ENCODE data around the gene ETV6.

ETV6 gene

GRCh38 chr12:11641522-11641921, 8.0 kb upstream of the ETV6 start:
- DNase-seq (ENCODE audit: low read depth), result no peak
- in situ Hi-C loops (cut with HindIII; ENCODE audit: low sequenced_read_pairs), result no loop called here
- TF ChIP-seq, protein P1, sequence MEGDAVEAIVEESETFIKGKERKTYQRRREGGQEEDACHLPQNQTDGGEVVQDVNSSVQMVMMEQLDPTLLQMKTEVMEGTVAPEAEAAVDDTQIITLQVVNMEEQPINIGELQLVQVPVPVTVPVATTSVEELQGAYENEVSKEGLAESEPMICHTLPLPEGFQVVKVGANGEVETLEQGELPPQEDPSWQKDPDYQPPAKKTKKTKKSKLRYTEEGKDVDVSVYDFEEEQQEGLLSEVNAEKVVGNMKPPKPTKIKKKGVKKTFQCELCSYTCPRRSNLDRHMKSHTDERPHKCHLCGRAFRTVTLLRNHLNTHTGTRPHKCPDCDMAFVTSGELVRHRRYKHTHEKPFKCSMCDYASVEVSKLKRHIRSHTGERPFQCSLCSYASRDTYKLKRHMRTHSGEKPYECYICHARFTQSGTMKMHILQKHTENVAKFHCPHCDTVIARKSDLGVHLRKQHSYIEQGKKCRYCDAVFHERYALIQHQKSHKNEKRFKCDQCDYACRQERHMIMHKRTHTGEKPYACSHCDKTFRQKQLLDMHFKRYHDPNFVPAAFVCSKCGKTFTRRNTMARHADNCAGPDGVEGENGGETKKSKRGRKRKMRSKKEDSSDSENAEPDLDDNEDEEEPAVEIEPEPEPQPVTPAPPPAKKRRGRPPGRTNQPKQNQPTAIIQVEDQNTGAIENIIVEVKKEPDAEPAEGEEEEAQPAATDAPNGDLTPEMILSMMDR (IDR thresholded peaks at IDR 0.05; ENCODE audit: low read depth, low read length, missing control alignments), result no peak
- no peak overlapping the region for H3K4me3 ChIP-seq (ENCODE audit: low read depth, low read length)

- in situ Hi-C loops (cut with HindIII; ENCODE audit: low sequenced_read_pairs), result no loop called here
- H3K4me3 ChIP-seq (ENCODE audit: low read depth, low read length), result no peak overlapping the region
- TF ChIP-seq, protein P1 (IDR thresholded peaks at IDR 0.05; ENCODE audit: low read depth, low read length, missing control alignments), result no peak
- DNase-seq (ENCODE audit: low read depth), result no peak
Observed at GRCh38 chr12:11642785-11643184, 6.7 kb upstream of the ETV6 start.

GRCh38 chr12:11645391-11645790, 4.1 kb upstream of the ETV6 start:
- no peak for DNase-seq (ENCODE audit: low read depth)
- TF ChIP-seq, protein P1 (IDR thresholded peaks at IDR 0.05; ENCODE audit: low read depth, low read length, missing control alignments), result no peak
- in situ Hi-C loops (cut with HindIII; ENCODE audit: low sequenced_read_pairs), result no loop called here
- H3K4me3 ChIP-seq (ENCODE audit: low read depth, low read length), result no peak overlapping the region

DNA sequence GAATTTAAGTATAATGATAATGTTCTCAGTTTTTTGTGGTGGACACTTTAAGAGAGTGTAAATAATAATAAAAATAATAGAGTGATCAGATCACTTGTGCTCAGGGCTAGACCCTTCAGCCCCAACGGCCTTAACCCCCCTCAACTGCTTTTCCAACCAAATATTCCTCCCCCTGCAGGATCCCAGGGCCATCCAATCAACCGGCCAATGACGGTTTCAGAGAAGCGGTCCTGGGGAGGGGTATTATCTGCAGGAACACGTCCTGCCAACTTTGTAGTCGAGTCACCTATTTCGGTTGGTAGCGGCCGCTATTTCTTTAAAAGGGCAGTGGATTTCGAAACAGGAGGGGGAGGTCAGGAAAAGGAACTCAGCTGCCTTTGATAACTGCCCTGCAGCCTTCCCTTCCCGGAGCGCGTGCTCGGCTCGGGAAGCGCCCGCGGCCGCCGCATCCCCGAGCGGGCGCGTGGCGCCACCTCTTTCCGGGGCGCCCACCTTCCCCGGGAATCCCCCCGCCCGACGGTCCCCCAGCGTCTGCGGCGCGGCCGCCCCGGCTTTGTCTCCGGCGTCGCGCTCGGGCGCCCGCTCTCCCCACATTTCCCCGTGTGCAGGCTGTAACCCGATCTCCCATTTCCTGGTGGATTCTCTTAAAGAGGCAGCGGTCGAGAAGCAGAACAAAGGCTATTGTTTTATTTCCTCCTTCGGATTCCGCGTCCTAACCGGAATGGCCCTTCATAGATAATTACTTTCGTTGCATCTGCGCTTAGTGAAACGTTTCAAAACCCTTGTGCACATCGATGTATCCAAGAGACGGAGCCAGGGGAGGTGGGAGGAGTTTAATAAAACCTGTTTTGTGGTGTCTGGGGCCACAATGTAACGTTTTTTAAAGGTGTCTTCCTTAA, 711 bp upstream of the ETV6 start:
- TF ChIP-seq, protein P1 (IDR thresholded peaks at IDR 0.05; ENCODE audit: low read depth, low read length, missing control alignments), result no peak
- peak; percentile 54 for DNase-seq (ENCODE audit: low read depth)
- in situ Hi-C loops (cut with HindIII; ENCODE audit: low sequenced_read_pairs), result no loop called here
- H3K4me3 ChIP-seq (ENCODE audit: low read depth, low read length), result peak overlapping the region; percentile 90

GRCh38 chr12:11650286-11651281, 1.1 kb downstream of the ETV6 start:
- H3K4me3 ChIP-seq (ENCODE audit: low read depth, low read length), result peak overlapping the region; percentile 90
- no peak for DNase-seq (ENCODE audit: low read depth)
- in situ Hi-C loops (cut with HindIII; ENCODE audit: low sequenced_read_pairs), result no loop called here
- TF ChIP-seq, protein P1 (IDR thresholded peaks at IDR 0.05; ENCODE audit: low read depth, low read length, missing control alignments), result no peak

DNA sequence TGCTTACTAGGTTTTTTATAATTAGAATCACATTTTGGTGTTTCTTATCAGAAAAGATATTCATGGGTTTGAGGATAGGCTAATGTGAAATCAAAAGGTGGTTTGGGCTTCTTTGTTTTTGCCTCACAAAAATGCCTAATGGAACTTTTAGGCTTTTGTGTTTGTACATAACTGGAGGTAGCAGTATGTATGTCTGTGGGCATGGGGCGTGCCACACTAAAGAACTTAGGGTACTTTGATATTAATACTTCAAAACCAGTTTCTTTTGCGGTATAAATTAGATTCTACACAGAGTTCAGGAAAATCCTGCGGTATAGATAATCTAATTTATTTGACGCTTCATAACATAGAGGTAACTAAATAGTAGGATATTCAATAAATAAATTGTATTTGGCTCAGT, 1.9 kb downstream of the ETV6 start:
- H3K4me3 ChIP-seq (ENCODE audit: low read depth, low read length), result peak overlapping the region; percentile 90
- TF ChIP-seq, protein P1 (IDR thresholded peaks at IDR 0.05; ENCODE audit: low read depth, low read length, missing control alignments), result no peak
- no peak for DNase-seq (ENCODE audit: low read depth)
- in situ Hi-C loops (cut with HindIII; ENCODE audit: low sequenced_read_pairs), result no loop called here

All from astrocyte of the cerebellum (primary cell).